Kasumi-1 (cell line): ENCODE data around the gene TRAPPC10.

Experiments used
- DNase-seq, 2 experiments: peaks; one replicate each; lab custom pipeline; 2025; lab: John Stamatoyannopoulos, UW

The TRAPPC10 gene

DNA sequence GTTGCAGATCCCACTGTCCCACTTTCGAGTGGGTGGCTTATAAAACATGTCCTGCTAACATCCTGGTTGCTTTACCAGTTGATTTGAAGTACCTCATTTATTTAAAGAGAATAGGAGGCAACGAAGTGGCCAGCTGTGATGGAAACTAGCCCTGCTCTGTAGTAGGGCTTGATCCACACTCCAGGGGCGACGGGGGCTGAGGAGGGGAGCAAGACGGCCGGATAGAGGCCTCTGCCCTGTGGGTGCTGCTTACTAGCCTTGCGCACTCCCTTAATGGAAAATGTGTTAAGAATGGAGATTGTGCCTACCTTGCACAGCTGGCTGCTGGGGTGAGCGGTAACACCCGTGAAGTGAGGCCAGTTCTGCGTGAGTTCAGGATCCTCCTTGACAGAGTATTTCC lies 54.0 kb downstream of the TRAPPC10 start:
- no peak for DNase-seq

DNA sequence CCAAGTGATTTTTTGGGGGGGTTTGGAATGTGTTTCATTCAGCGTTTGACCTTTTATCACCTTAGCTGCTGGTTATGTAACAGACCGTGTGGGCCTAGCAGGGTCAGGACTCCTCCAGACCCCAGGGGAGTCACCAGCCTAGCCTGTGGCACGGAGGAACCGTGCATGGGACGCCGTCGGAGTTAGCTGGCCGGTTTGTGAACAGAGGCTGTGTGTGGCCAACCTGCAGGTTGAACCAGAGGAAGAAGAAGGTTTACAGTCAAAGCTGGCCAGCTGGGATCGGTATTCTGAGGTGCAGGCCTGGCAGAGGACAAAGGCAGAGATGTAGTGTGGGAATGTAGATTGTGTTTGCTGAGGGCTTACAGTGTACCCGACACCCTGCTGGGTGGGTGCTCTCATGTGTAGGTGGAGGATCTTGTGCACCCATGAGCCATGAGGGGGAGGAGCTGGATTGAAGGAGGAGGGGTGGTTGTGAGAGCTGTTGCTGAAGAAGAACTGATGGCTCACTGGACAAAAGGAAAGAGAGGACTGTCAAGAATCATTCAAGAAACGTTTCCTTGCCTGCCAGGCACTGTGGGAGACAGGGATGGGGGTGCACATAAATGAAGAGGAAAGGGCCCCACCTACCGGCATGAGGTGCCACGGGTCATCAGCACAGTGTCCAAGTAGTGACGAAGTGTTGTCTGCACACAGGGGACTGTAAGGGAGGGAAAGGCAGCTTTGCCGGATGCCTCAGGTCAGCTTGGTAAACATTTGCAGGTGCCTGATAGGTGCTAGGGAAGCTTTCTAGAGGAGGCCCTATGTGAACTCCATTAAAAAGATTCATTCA lies 55.1 kb downstream of the TRAPPC10 start:
- DNase-seq = no peak

DNA sequence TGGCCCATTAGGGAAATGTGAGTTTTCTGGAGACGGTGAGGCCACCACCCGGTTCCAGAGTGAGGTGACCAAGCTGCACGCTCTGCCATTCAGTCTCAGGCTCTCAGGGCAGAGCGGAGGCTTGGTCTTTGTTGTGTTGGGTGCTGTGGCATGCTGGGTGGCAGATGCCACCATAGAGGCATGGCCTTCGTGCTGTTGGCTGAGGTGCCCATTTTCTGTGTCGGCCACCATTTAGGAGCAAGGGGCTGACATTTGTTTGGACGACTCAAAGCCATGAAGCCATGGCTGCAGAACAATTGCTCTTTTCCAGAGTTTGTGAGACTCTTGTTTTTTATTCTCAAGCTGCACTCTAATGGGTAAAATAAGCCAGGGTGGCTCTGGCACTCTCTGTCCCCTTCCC lies 58.3 kb downstream of the TRAPPC10 start:
- no peak for DNase-seq

DNA sequence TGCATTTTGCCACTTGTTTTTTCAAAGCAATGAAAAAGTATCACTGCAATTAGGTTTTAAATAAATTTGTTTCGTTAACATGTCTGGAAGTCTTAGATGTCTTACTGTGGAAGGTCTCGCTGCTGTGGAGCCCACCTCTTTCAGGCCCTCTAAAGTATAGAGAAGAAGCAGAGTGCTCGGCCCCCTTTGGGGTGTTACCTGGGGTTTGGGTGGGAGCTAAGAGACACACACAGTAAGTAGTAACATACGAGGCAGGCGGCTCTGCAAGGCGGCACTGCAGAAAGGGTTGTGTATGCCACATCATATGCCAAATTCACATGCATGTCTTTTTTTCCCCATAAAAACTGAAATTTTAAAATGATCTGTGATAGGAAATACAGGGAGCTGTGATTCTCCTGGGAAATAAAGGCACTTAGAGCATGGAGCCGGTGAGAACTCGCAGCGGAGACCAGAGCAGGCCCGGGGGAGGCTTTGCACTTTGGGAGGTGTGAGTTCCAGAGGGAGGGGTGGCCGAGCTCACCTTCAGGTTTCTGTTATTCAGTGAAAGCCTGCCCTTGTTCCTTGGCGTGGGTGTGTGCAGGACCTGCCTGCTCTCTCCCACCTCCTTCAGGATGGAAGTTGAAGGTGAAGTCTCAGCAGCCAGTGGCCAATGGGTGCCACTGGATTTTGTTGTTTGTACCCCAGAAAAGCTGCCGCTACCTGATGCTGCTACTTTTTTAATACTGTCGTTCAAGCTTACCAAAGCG lies 59.4 kb downstream of the TRAPPC10 start:
- no peak for DNase-seq

DNA sequence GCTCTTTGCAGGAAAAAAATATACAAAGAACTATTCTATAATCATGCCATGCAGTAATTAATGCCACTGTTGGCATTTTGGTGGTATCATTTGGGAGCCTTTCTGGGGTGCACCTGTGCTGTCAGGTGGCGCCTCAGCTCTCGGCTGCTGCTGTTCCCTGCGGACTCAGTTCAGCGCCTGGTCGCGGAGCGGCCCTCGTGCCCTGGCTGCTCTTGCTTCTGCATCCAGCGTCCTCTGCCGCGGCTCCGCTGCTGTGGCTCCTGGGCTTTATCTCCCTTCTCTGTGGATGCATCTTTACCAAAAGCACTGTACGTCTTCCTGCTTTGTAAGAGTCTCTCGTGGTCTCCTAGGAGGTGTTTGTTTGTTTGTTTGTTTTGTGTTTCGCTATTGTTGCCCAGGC lies 60.0 kb downstream of the TRAPPC10 start:
- DNase-seq = no peak

DNA sequence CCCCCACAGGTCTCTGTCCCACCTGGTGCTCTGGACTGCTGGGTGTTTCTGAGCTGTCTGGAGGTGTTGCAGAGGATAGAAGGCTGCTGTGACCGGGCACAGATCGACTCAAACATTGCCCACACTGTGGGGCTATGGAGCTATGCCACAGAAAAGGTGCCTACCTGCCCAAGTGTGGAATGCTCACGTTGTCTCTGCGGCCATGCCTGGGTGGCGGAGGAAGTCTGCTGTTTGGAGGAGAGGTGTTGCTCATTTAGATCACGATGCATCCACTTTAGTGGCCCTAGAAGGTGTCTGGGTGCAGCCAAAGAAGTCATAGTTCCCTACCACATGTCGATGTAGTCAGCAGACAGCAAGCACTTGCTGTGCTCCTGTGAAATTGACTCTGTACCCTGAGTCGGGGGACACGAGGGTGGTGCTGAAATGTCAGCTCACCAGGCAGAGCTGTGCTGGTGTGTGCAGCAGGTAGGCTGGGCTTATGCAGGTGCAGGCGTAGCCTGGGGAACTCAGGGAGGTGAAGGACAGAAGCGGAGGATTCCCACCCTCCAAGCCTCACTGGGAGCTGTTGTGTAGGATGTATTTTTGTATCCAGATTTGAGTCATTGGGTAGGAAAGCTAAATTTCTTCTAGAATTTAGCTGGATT lies 62.3 kb downstream of the TRAPPC10 start:
- DNase-seq = no peak

DNA sequence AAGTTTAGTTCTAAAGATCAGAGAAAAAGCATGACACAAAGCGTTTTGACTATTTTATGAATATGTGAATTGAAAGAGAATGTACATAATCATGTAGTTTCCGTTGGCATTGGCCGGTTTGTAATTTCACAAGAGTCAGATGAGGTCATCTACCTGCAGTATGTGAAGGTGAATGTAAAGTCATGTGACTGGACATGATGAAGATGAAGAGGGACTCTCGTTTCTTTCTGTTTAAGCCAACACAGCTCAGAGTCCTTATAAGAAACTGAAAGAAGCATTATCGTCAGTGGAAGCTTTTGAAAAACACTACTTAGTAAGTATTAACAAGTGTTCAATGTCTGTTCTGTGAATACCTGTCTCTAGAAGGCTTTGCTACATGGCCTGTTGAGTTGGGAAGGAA lies 64.2 kb downstream of the TRAPPC10 start:
- no peak for DNase-seq

DNA sequence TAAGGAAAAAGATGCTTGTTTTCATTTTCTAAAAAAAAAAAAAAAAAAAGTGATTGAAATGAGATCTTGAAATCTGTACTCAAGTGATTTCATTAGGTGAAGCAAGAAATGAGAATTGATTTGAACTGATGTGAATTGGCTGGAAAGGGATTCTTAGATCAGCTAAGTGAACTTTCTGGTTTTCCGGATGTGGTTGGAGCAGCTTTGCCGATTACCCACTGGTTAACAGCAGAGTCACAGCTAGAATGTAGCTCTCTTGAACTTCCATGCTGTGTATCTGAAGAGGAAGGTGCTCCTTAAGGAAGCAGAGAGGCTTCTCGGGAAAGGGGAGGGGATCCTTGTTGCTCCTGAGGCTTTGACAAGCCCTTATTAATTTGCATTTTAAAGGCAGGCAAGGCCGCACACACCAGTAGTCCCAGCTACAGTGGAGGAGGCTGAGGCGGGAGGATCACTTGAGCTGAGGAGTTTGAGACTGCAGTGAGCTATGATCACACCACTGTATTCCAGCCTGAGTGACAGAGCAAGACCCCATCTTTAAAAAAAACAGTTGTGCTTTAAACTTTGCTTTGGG lies 66.4 kb downstream of the TRAPPC10 start:
- no peak for DNase-seq

DNA sequence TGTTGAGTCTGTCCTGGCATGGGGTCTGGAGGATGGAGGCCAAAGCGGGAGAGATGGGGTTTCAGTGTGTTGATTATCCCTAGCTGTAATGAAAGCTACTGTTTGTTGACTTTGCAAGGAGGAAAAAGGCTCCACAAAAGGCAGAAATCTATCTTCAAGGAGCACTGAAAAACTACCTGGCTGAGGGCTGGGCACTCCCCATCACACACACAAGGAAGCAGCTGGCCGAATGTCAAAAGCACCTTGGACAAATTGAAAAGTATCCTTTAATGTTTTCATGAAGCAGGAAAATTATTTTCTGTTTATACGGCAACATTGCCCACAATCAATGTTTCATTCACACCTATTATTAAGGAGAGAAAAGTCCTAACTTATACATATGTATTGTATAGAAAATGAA lies 67.3 kb downstream of the TRAPPC10 start:
- no peak for DNase-seq

DNA sequence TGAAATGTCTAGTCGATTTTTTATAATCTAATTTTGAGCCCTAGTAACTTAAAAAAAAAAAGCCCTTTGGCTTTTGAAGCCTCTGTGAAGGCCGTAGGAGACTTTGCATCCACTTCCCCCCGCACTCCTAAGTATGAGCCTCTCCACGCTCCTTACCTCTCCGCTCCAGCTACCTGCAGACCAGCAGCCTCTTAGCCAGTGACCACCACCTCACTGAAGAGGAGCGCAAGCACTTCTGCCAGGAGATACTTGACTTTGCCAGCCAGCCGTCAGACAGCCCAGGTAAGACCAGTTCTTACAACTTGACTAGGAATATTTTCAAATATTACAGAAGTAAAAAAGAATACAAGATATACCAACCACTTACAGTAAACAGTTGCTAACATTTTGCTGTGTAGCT lies 67.7 kb downstream of the TRAPPC10 start:
- no peak for DNase-seq

DNA sequence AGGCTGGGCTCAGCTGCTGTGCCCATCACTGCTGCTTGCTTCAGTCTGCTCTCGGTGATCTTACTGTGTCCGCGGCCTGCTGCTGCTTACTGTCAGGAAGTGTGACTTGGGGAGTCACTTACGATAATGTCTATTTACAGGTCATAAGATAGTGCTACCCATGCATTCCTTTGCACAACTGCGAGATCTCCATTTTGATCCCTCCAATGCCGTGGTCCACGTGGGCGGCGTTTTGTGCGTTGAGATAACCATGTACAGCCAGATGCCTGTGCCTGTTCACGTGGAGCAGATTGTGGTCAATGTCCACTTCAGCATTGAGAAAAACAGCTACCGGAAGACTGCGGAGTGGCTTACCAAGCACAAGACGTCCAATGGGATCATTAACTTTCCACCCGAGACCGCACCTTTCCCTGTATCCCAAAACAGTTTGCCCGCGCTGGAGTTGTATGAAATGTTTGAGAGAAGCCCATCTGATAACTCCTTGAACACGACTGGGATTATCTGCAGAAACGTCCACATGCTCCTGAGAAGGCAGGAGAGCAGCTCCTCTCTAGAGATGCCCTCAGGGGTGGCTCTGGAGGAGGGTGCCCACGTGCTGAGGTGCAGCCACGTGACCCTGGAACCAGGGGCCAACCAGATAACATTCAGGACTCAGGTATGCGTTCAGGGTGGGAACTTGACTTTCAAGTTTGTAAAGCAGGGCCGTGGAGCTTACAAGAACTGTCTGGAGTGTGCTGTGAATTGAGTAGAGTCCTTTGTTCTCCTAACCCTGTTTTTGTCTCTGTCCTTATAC lies 70.7 kb downstream of the TRAPPC10 start:
- DNase-seq = no peak

DNA sequence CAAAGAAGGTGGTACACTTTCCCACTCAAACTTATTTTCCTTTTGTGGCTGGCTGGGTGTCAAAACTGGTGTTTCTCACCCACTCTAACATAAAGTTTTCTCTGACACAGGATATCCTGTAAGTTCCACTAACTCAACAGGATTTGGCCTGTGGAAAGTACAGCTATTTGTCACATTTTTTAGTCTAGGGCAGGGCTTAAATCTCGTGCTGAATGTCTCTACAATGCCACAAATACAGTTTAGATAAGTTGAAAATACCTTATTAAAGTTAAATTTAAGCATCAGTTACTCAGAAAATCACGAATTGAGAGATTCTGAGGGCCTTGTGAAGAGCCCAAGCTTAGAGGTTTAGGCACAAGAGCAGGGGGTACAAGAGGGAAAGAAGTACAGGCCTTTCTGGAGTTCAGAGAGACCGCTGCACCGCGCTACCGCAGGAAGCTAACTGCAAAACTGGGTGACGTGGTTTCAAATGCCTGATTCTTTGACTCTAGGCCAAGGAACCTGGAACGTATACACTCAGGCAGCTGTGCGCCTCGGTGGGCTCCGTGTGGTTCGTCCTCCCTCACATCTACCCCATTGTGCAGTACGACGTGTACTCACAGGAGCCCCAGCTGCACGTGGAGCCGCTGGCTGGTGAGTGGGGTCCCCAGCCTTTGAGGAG lies 71.7 kb downstream of the TRAPPC10 start:
- no peak for DNase-seq

DNA sequence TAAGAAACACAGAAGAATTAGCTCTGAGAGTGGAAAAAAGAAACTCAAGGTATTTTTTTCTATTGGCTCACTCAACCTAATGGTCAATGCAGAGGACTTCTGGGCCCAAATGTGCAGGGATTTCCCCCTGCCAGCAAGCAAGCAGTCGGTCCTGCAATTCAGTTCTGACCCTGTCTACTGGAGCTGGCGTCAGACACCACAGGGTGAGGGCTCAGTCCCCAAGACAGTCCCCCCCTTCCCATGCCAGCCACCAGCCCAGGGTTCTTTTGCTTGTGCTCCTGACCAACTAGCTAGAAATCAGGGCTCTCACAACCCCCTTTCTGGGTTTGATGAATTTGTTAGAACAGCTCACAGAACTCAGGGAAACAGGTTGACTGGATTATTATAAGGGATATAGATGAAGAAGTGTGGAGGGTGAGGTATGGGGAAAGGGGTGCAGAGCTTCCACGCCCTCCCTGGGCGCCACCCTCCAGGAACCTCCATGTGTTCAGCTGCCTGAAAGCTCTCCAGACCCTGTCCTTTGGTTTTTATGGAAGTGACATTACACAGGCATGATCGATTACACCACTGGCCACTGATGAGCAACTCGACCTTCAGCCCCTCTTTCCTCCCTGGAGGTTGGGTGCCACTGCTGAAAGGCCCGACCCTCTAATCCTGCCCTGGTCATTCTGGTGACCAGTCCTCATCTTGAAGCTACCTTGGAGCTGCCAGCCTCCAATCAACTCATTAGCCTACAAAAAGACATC lies 72.6 kb downstream of the TRAPPC10 start:
- no peak for DNase-seq

DNA sequence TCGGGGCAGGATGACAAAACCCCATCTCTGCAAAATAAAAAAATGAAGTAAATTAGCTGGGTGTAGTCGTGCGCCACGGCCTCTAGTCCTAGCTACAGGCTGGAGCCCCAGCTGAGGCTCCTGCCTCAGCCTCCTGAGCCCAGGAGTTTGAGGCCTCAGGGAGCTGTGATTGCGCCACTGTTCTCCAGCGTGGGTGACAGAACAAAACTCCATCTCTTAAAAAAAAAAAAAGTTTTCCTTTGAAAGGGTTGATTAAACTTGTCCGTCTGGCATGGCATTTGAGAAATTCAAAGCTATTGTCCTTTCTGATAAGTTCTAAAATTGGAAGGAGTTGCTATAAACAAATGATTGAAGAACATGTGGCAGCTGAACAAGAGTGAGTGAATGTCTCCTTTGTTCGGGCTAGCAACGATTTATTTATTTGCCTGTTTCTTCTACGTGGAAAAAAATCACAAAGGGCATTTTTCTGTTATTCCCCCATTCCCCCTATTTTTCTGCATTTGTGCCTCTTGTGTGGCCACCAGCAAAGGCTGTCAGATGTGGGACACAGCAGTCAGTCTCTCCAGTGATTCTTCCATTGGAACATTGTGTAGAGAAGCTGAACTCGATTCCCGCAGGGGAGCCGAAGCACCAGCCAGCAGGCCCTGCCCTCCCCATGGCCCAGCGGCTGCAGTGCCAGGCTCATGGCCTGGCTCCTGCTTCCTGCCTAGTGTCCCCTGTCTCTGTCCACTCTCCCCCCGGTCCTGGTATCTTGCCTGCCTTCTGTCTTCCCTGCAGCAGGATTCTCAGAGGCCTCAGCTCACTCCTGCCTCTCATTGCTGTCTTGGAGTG lies 73.6 kb downstream of the TRAPPC10 start:
- DNase-seq = no peak

DNA sequence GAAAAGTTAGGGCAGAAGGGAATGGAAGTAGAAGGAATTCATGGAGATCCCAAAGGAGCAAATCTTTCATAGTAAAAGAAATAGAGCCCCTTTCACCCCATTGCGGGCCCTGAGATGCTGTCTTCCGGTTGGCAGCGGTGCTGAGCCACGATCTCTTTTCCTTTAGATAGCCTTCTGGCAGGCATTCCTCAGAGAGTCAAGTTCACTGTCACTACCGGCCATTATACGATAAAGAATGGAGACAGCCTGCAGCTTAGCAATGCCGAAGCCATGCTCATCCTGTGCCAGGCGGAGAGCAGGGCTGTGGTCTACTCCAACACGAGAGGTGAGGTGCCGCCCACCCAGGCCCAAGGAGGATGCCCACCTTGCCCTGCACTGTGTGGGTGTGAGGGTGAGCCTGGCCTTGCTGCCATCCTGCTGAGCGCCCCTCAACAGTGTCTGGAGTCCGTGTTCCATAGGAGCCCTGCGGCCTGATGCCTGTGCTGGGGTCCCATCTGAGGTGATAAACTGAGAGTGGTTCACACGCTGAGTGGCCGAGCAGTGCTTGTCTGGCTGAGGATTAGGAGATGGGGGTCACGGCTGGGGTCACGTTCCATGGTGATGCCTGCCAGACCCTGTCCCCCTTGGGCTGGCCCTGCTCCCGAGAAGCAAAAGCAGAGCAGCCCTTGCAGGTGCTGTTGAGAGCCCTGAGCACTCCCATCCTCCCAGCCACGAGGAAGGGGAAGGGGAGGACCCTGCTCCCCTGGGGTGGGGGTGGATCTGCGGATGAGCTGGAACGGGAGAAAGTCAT lies 74.7 kb downstream of the TRAPPC10 start:
- no peak for DNase-seq

DNA sequence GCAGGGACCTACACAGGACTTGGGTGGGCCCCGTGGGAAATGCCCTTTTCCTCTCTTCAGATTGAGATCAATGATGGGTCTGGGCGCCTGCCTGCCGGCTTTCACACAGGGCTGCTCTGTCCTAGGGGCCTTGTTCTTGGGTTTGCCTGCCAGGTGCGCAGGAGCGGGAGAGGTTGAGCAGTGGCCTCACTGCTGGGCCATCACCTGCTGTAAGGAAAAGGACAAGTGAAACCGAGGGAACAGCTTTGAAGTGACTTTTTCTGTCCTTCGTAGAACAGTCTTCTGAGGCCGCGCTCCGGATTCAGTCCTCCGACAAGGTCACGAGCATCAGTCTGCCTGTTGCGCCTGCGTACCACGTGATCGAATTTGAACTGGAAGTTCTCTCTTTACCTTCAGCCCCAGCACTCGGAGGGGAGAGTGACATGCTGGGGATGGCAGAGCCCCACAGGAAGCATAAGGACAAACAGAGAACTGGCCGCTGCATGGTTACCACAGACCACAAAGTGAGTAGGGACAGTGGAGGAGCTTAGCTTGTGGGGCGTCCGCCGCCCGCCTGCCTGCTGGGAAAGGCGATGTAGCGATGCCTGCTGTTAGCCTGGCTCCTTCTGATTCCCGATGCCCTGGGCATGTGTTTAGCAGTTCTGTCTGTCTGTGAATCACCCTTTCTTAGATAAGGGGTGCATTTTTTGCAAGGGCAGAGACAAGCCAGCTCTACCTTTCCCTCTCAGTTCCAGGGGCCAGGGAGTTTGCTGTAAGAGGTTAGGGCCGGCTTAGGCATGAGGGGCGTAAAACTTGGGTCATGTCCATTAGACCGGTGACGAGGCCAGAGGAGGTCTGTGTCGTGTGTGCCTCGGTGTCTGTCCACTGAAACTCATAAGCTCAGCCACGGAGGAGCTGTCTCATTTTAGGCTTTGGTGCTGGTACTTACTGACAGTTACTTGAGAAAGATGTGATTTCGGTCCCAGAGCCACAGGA lies 75.6 kb downstream of the TRAPPC10 start:
- DNase-seq = peak; percentile 20 to 39

DNA sequence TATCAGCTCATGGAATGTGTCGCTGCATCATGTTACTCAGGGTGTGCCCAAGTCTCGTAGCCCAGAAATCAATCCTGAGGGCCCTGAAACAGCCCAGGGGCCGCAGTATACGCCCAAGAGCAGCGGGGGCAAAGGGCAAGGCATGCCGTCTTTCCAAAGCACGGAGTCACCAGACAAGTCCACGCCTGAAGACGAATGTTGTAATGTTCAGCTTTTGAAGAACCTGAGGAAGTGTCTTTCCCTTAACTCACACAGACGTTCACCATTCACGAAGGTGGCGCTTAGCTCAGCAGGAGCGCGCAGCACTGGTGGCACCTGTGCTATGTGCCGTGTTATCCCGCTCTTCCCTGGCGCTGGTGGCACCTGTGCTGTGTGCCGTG lies 76.3 kb downstream of the TRAPPC10 start:
- no peak for DNase-seq
